Skin epidermis (tissue), 12 donors: ENCODE measurements around the gene TXNL1.
"Not testable (repeated sequence)": the region's sequence is repeated elsewhere in the genome, so short reads cannot be mapped to it uniquely, and the experiment has no call there.

Source experiments
- H3K27ac ChIP-seq, 21 experiments: fragments of 200-600 bp; sonication (generic) in 11 of 21; one replicate each; pipeline ENCODE4 v1.5.0; 2020; ENCODE audit warnings: mild to moderate bottlenecking in 3 of 21, inconsistent platforms in 2 of 21, moderate library complexity in 2 of 21
- H3K4me3 ChIP-seq, 7 experiments: fragments of 200-600 bp; sonication (generic) in 2 of 7; one replicate each; pipeline ENCODE4 v1.5.0; 2020; ENCODE audit warnings: inconsistent platforms in 2 of 7, mild to moderate bottlenecking in 2 of 7, moderate library complexity in 1 of 7

The TXNL1 gene

DNA sequence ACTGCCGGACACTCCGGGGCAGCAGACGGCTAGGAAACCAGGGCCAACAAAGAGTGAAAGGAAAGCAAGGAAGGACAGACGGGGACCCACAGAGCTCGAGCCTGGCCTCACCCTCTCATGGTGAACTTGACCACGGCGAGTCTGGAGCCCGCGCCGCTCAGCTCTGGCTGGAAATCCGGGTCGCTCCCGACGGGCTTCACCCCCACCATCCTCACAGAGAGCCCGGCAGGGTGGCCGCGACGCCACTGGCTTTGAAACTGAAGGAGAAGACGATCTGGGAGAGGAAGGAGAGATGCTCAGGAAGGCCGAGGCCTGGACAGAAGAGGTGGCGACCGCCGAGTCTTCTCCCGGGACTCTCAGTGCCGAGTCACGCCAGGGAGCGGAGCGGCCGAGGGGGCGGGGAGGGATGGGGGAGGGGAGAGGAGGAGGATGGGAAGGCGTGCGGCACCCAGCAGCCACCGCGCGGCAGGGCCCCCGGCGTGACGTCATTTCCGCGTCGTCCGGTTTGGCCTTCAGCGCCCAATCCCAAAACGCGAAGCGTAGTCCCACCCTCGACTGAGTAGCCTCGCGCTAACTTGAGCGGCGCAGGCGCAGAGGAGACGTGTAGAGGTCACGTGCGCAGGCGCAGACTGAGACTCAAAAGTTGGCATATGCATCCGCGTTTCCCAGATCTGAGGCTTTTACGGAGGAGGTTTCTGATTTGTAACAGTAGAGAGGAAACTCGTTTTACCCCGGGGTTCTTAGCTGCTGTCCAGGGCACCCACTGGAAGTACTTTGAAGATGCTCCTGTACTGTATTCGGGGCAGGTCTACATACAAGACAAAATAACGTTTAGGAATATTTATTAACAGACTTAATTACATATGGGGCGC lies at the start of gene TXNL1:
Gene TXNL1, minus strand, starts transcription at position 361 of the 872 bp plus-strand sequence. Its CDS starts 152 bp downstream, at position 209.
- Histone ChIP-seq H3K4me3 (peak within 1 kb of the TSS; percentile 60 to 97 (median 79)), H3K27ac (peak within 1 kb of the TSS; percentile 86 to 100 (median 97))

DNA sequence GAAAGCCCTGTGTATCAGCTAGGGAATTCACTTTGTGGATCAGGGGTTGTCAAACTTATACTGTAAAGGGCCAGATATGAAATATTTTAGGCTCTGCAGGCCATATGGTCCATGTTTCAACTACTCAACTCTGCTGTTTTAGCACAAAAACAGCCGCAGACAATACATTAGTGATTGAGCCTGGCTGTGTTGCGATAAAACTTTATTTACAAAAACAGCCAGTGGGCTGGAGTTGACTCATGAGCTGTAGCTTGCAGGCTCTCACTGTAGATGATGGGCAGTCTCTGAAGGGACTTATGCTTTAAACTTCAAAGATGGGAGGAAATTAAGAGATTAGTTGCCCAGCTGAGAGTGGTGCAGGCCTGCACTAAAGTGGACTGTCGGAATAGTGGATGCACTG lies 45.9 kb upstream of the TXNL1 start:
- Histone ChIP-seq H3K27ac (no peak overlapping the region), H3K4me3 (no peak overlapping the region)

DNA sequence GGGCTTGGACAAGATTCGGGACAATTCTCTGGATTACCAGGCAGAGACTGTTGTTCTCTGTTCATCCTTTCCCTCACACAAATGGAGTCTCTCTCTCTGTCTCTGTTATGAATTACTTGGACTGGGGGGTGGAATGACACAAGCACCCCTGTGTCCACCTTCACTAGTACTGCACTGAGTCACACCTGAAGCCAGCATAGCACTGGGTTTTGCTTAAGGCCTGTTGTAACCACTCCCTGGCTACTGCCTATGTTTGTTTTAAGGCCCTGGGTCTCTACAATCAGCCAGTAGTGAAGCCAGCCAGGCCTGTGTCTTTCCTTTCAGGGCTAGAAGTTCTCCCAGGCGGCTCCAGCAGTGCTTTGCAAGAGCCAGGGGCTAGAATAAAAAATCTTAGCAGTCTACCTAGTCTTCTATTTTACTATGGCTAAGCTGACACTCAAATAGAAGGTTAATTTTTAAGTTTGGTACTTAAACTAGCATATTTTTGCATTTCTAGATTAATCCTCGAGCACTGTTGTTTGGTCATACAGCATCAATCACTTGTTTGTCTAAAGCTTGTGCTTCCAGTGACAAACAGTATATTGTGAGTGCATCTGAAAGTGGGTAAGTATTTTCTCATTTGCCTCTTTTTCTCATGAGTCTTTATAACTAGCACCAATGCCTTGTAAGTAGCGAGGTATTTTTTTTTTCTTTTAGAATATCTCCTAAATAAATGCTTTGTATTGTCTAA lies 40.6 kb upstream of the TXNL1 start:
- H3K4me3 ChIP-seq: no peak overlapping the region

DNA sequence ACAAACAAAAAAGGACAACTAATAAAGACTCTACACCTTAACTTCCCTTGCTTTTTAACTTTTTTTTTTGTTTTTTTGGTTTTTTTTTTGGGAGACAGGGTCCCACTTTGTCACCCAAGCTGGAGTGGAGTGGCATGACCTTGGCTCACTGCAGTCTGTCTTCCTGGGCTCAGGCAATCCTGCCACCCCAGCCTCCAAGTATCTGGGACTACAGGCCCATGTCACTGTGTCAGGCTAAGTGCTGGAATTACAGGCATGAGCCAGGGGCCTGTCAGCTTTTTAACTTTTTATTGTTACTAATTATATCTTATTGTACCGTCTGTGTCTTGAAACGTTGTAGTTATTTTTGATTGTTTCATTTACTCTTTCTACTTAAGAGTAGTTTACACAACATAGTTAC lies 38.2 kb upstream of the TXNL1 start:
- H3K4me3 ChIP-seq: no peak overlapping the region
- no peak overlapping the region for H3K27ac ChIP-seq

More for the DNA sequence above, 40.6 kb upstream of the TXNL1 start:
- no peak overlapping the region for H3K27ac ChIP-seq

DNA sequence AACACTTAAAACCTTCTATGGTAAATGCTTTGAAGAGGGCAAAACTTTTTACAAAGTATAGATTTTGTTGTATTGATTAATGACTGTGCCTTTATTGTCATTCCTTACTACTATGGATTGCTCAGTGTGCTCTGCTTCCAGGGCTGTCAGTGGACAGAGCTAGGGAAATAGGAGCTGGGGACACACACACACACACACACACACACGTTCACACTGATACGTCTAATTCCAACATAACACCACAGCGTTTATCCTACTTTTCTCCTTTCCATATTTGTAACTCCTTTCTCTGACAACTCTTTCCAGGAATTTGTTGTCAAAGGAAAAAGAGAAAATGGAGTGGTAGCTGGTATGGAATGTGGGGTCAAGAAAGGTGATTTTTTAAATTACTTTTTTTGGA lies 34.6 kb upstream of the TXNL1 start:
- no peak overlapping the region for H3K27ac ChIP-seq

GRCh38 chr18:56672391-56672790 lies 34.0 kb upstream of the TXNL1 start:
- Histone ChIP-seq H3K4me3 (no peak overlapping the region), H3K27ac (no peak overlapping the region)

More for the DNA sequence above, 34.6 kb upstream of the TXNL1 start:
- H3K4me3 ChIP-seq: no peak overlapping the region

DNA sequence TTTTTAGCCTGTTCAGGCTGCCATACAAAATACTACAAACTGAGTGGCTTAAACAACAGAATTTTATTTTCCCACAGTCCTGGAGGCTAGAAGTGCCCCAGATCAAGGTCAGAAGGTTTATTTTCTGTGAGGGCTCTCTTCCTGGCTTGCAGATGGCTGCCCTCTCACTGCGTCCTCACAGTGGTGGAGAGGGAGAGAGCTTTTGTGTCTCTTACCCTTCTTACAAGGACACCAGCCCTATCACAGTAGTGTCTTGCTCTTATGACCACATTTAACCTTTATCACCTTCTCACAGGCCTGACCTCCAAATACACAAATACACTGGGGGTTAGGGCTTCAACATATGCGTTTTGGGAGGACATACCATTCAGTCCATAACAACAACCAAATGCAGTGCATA lies 24.5 kb upstream of the TXNL1 start:
- H3K27ac ChIP-seq: no peak overlapping the region
- no peak overlapping the region for H3K4me3 ChIP-seq

GRCh38 chr18:56662502-56662901 lies 24.1 kb upstream of the TXNL1 start:
- Histone ChIP-seq H3K27ac (no peak overlapping the region), H3K4me3 (no peak overlapping the region)

DNA sequence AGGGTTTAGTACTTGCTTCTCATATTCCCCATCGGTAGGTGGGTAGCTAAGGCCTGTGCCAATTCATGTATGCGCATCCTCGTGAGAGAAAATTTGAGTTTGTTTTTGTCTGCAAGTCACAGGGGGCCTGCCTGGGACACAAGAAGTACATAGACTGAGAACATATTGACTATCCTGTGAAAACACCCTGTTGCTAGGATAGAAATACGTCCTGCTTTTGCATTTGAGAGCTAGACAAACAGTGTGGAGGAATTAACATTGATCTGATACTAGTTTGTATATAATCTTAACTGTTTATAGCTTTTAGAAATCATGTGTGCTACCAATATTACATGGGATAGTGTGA lies 23.6 kb upstream of the TXNL1 start:
- H3K27ac ChIP-seq: no peak overlapping the region
- no peak overlapping the region for H3K4me3 ChIP-seq

GRCh38 chr18:56661360-56662062 lies 23.1 kb upstream of the TXNL1 start:
- H3K27ac ChIP-seq: no peak overlapping the region
- no peak overlapping the region for H3K4me3 ChIP-seq

DNA sequence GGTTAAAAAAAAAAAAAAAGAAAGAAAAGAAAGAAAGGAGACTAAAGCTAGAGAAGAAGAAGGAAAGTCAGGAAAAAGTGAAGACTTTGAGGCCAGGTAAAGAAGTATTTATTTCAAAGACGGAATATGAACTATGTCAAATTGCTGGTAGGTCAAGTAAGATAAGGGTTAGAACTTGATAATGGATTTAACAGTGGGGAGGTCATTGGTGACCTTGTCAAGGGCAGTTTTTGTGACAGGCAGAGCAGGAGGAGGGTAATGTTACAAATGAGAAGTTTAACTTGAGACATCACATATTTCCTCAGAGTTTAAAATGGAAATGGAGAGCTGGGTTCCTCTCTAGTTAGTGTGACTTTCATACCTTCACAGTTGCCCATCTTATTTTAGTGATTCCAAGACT lies 22.3 kb upstream of the TXNL1 start:
- no peak overlapping the region for H3K4me3 ChIP-seq
- H3K27ac ChIP-seq: no peak overlapping the region

DNA sequence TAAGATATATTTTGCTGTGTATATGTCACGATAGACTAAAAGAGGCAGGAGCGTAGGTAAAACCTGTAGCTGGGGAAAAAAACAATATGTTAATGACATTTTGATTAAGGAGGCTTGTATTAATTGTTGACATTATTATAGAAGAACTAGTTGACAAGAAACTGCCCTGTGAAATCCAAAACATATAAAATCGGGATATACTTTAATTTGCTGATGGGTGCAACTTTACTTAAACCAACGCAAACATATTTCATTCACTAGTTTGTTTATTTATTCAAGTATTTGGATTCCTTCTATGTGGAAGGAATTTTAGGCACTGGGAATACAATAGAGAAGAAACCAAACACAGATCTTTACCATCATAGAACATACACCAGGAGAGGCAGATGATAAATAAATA lies 20.7 kb upstream of the TXNL1 start:
- Histone ChIP-seq H3K4me3 (no peak overlapping the region), H3K27ac (no peak overlapping the region)

- no peak overlapping the region for H3K4me3 ChIP-seq
- no peak overlapping the region for H3K27ac ChIP-seq
Observed at GRCh38 chr18:56658261-56658660, 19.9 kb upstream of the TXNL1 start.

DNA sequence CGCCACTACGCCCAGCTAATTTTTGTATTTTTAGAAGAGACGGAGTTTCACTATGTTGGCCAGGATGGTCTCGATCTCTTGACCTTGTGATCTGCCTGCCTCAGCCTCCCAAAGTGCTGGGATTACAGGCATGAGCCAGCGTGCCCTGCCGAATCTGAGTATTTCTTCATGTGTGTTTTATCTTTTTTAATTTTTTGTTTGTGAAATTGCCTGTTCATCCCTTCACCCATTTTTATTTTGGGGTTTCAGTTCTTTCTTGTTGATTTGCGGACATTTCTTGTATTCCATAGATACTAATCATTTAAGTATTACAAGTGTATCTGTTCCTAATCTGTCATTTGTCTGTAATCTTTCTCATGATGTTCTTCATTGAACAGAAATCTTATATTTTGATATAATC lies 15.9 kb upstream of the TXNL1 start:
- H3K4me3 ChIP-seq, H3K27ac ChIP-seq: not testable (repeated sequence)

GRCh38 chr18:56652802-56653201 lies 14.4 kb upstream of the TXNL1 start:
- peak overlapping the region in 3 of 21 experiments; percentile 7 to 90 (median 86) for H3K27ac ChIP-seq
- no peak overlapping the region for H3K4me3 ChIP-seq

GRCh38 chr18:56651771-56652092 lies 13.3 kb upstream of the TXNL1 start:
- H3K27ac ChIP-seq: peak overlapping the region; percentile 37 to 92 (median 83)
- H3K4me3 ChIP-seq: peak overlapping the region; percentile 59 to 95 (median 71)

GRCh38 chr18:56650944-56651770 lies 12.8 kb upstream of the TXNL1 start, which contains the start of gene WDR7:
Gene WDR7 (plus strand): TSS chr18:56651359. CDS start chr18:56672516, 21,157 bp downstream.
- H3K4me3 ChIP-seq: peak within 1 kb of the TSS; percentile 59 to 95 (median 71)
- peak within 1 kb of the TSS; percentile 37 to 92 (median 83) for H3K27ac ChIP-seq

DNA sequence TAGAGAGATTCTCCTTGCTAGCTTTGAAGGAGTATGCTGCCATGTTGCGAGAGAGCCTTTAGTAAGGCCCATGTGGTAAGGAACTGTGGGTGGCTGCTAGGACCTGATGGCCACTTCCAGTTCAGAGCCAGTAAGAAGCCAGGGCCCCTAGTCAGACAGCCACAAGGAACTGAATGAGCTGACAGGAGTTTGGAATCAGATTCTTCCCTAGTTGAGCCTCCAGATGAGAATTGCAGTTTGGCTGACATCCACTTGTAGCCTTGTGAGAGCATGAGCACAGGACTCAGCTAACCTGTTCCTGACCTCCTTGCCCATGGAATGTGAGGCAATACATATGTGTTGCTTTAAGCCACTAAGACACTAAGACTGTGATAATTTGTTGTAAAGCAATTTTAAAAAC lies 11.6 kb upstream of the TXNL1 start:
- Histone ChIP-seq H3K4me3 (no peak overlapping the region), H3K27ac (no peak overlapping the region)
